Measurements from ENCODE around the gene MIGA1. TPM values are rescaled to one million over a fixed set of nuclear protein-coding genes. Genes with fewer than 3 reads are reported as not detected.
"Not testable (repeated sequence)": the region's sequence is repeated elsewhere in the genome, so short reads cannot be mapped to it uniquely, and the experiment has no call there.

MIGA1 gene
- total and polyA plus RNA-seq, 12 donors = 2.4 to 24.2 (median 16.8) TPM

GRCh38 chr1:77741316-77741715, 38.1 kb upstream of the MIGA1 start:
- H3K27me3 ChIP-seq = no peaks in the 10 kb centered on the region
- no peak overlapping the region for H3K27ac ChIP-seq
- no peak for TF ChIP-seq POLR2A (IDR thresholded peaks at IDR 0.05)
- TF ChIP-seq, protein P1, sequence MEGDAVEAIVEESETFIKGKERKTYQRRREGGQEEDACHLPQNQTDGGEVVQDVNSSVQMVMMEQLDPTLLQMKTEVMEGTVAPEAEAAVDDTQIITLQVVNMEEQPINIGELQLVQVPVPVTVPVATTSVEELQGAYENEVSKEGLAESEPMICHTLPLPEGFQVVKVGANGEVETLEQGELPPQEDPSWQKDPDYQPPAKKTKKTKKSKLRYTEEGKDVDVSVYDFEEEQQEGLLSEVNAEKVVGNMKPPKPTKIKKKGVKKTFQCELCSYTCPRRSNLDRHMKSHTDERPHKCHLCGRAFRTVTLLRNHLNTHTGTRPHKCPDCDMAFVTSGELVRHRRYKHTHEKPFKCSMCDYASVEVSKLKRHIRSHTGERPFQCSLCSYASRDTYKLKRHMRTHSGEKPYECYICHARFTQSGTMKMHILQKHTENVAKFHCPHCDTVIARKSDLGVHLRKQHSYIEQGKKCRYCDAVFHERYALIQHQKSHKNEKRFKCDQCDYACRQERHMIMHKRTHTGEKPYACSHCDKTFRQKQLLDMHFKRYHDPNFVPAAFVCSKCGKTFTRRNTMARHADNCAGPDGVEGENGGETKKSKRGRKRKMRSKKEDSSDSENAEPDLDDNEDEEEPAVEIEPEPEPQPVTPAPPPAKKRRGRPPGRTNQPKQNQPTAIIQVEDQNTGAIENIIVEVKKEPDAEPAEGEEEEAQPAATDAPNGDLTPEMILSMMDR (IDR thresholded peaks at IDR 0.05) = no peak
- intact Hi-C loops (cut with DNase I) = no loop called here
- H3K4me1 ChIP-seq (replicated peaks in 1 of 2) = peaks cover 0 to 3% of the 10 kb centered on the region in 2 donors
- no peak for DNase-seq
- H3K36me3 ChIP-seq (replicated peaks in 1 of 2) = peaks cover 0 to 13% of the 10 kb centered on the region in 2 donors
- no peaks in the 10 kb centered on the region for H3K9me3 ChIP-seq (replicated peaks in 1 of 3)
- H3K4me3 ChIP-seq = no peak overlapping the region
- 87 to 98% (median 94%) methylated on average over 1 of the region's 1 CpG for WGBS, 4 donors

- intact Hi-C loops (cut with DNase I) = no loop called here
- no peak overlapping the region for H3K4me3 ChIP-seq
- H3K9me3 ChIP-seq (replicated peaks in 1 of 3) = no peaks in the 10 kb centered on the region
- DNase-seq = no peak
- no peaks in the 10 kb centered on the region for H3K27me3 ChIP-seq
- no peak overlapping the region for H3K27ac ChIP-seq
- H3K4me1 ChIP-seq (replicated peaks in 1 of 2) = peaks cover 0 to 3% of the 10 kb centered on the region in 2 donors
- no peak for TF ChIP-seq POLR2A (IDR thresholded peaks at IDR 0.05)
- TF ChIP-seq, protein P1 (IDR thresholded peaks at IDR 0.05) = no peak
- peaks cover 0 to 13% of the 10 kb centered on the region in 2 donors for H3K36me3 ChIP-seq (replicated peaks in 1 of 2)
- WGBS, 4 donors = 74 to 88% (median 75%) methylated on average over 3 of the region's 3 CpGs
Observed at GRCh38 chr1:77742011-77742555, 37.4 kb upstream of the MIGA1 start.

DNA sequence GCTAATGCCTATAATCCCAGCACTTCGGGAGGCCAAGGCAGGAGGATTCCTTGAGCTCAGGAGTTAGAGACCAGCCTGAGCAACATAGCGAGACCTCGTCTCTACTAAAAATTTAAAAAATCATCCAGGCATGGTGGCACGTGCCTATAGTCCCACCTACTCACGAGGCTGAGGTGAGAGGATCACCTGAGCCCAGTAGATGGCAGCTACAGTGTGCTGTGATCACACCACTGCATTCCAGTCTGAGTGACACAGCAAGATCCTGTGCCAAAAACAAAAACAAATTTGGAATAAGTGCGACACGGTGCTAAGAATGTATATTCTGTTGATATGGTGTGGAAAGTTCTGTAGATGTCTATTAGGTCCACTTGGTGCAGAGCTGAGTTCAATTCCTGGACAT, 34.9 kb upstream of the MIGA1 start:
- 92 to 96% (median 95%) methylated on average over 7 of the region's 7 CpGs for WGBS, 4 donors
- H3K27me3 ChIP-seq = no peaks in the 10 kb centered on the region
- no peak overlapping the region for H3K27ac ChIP-seq
- H3K4me3 ChIP-seq = no peak overlapping the region
- TF ChIP-seq, protein P1 (IDR thresholded peaks at IDR 0.05) = no peak
- TF ChIP-seq POLR2A (IDR thresholded peaks at IDR 0.05) = no peak
- intact Hi-C loops (cut with DNase I) = no loop called here
- peaks cover 0 to 24% of the 10 kb centered on the region in 2 donors for H3K4me1 ChIP-seq (replicated peaks in 1 of 2)
- peaks cover 0 to 7% of the 10 kb centered on the region in 2 donors for H3K36me3 ChIP-seq (replicated peaks in 1 of 2)
- no peaks in the 10 kb centered on the region for H3K9me3 ChIP-seq (replicated peaks in 1 of 3)
- DNase-seq = no peak

- H3K9me3 ChIP-seq (replicated peaks in 1 of 3); H3K36me3 ChIP-seq (replicated peaks in 1 of 2); H3K4me3 ChIP-seq; H3K27me3 ChIP-seq; DNase-seq; H3K27ac ChIP-seq; intact Hi-C loops (cut with DNase I): not testable (repeated sequence)
- WGBS, 4 donors = 89 to 93% (median 91%) methylated on average over 4 of the region's 4 CpGs
- peaks cover 0 to 30% of the 10 kb centered on the region in 2 donors for H3K4me1 ChIP-seq (replicated peaks in 1 of 2)
Observed at GRCh38 chr1:77749489-77749888, 30.0 kb upstream of the MIGA1 start.
